Spleen (tissue), 7 donors: ENCODE measurements around the gene TMEM43.

ENCODE experiments used
- POLR2A ChIP-seq, 3 donors: fragments of 450-650 bp; IDR thresholded peaks; one replicate each; pipeline ENCODE4 v1.5.1; 2017; ENCODE audit warnings: antibody characterized with exemption in 3 of 3, mild to moderate bottlenecking in 1 of 3
- TF ChIP-seq, protein P1 (sequence below), 11 experiments: fragments of 200-600 bp in 7 of 11; fragments of 450-650 bp in 4 of 11; sonication (generic) in 4 of 11; IDR thresholded peaks in 8 of 11; conservative IDR thresholded peaks in 3 of 11; 1 replicate in 7 of 11; 2 replicates in 4 of 11; pipeline versions ENCODE4 v1.4.0 to v1.8.0; 2016 to 2021; ENCODE audit warnings: antibody characterized with exemption in 11 of 11, inconsistent platforms in 4 of 11, mild to moderate bottlenecking in 1 of 11
- donor health status: DM: no; HTN: no; CAD: no; lungs with moderate emphysema.
- donor health status: DM: no; HTN: no; CAD: no.
- donor health status: DM: no; HTN: no; CAD: no.

DNA sequence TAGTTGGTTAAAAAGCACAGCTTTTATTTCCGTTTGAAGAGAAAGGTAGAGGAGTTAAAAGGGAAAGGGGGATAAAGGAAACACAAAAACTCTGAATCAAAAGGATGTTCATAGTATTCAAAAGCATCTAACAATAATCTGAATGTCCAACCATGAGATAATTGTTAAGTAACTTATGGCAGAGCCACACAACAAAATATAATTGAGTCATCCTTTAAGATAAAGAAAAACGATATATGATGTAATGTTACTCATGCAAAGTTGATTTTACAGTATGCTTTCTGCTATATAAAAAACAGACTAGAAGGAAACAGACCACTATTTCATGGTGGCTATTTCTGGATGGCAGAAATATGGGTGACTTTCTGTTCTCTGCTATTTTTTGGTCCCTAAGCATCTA, 49.6 kb downstream of the TMEM43 start:
- TF ChIP-seq, protein P1, sequence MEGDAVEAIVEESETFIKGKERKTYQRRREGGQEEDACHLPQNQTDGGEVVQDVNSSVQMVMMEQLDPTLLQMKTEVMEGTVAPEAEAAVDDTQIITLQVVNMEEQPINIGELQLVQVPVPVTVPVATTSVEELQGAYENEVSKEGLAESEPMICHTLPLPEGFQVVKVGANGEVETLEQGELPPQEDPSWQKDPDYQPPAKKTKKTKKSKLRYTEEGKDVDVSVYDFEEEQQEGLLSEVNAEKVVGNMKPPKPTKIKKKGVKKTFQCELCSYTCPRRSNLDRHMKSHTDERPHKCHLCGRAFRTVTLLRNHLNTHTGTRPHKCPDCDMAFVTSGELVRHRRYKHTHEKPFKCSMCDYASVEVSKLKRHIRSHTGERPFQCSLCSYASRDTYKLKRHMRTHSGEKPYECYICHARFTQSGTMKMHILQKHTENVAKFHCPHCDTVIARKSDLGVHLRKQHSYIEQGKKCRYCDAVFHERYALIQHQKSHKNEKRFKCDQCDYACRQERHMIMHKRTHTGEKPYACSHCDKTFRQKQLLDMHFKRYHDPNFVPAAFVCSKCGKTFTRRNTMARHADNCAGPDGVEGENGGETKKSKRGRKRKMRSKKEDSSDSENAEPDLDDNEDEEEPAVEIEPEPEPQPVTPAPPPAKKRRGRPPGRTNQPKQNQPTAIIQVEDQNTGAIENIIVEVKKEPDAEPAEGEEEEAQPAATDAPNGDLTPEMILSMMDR (IDR thresholded peaks at IDR 0.05 in 8 of 11, conservative IDR thresholded peaks at IDR 0.05 in 3 of 11): no peak
- no peak for TF ChIP-seq POLR2A (IDR thresholded peaks at IDR 0.05)
